CD4-positive, alpha-beta T cell (primary cell): Measurements from ENCODE around the gene MRPL51. TPM values are rescaled to one million over a fixed set of nuclear protein-coding genes. Genes with fewer than 3 reads are reported as not detected.

Experiments used
- ATAC-seq: fragments of 200-7000 bp; cut with Tn5 transposase; one replicate; pipeline ENCODE4 v1.10.0; 2022; ENCODE audit warnings: mild to moderate bottlenecking; ENCODE audit not compliant: poor library complexity
- CTCF ChIA-PET: fragments of 350-600 bp; sonication (Branson Sonifier 250); formaldehyde crosslinking; loops from one replicate; lab custom pipeline; 2021; ENCODE audit warnings: antibody characterized with exemption, inconsistent platforms; lab: Charles Lee
- POLR2A ChIA-PET: fragments of 350-600 bp; sonication (Branson Sonifier 250); formaldehyde crosslinking; loops from one replicate; lab custom pipeline; 2021; ENCODE audit warnings: antibody characterized with exemption, inconsistent platforms; lab: Charles Lee
- DNase-seq, 14 experiments: peaks; one replicate each; pipeline ENCODE4 v3.0.0-alpha.2; 2013 to 2020; ENCODE audit warnings: mixed read lengths in 2 of 14
- H3K27ac ChIP-seq, 2 donors: one replicate each; pipeline versions ENCODE4 v1.5.1 to v1.7.0; 2013; ENCODE audit warnings: low read length in 2 of 2, low read depth in 1 of 2, mild to moderate bottlenecking in 1 of 2
- H3K27me3 ChIP-seq, 2 experiments: 1 replicate in 1 of 2; 2 replicates in 1 of 2; pipeline versions ENCODE4 v1.6.1 to v1.7.0; 2013; ENCODE audit warnings: low read length in 2 of 2, control low read depth in 1 of 2, mild to moderate bottlenecking in 1 of 2, moderate library complexity in 1 of 2; ENCODE audit not compliant: insufficient read depth in 2 of 2, control insufficient read depth in 1 of 2
- H3K36me3 ChIP-seq: one replicate; pipeline ENCODE4 v1.6.1; 2013; ENCODE audit warnings: low read length, control low read depth; ENCODE audit not compliant: insufficient read depth
- H3K4me1 ChIP-seq: one replicate; pipeline ENCODE4 v1.6.1; 2013; ENCODE audit warnings: low read length, control low read depth; ENCODE audit not compliant: insufficient read depth
- H3K4me3 ChIP-seq: one replicate; pipeline ENCODE4 v1.5.1; 2013; ENCODE audit warnings: mild to moderate bottlenecking, low read length, moderate library complexity
- H3K9me3 ChIP-seq, 2 experiments: 1 replicate in 1 of 2; 2 replicates in 1 of 2; pipeline versions ENCODE4 v1.6.1 to v1.7.0; 2013; ENCODE audit warnings: low read length in 2 of 2, mild to moderate bottlenecking in 2 of 2, control low read depth in 1 of 2, moderate library complexity in 1 of 2; ENCODE audit not compliant: control insufficient read depth in 1 of 2, insufficient read depth in 1 of 2
- H3K27ac Mint-ChIP-seq: one replicate; pipeline ENCODE4 v1.8.0; 2020; ENCODE audit warnings: mixed read lengths
- H3K27me3 Mint-ChIP-seq: one replicate; pipeline ENCODE4 v1.8.0; 2021; ENCODE audit warnings: mixed read lengths
- H3K36me3 Mint-ChIP-seq: one replicate; pipeline ENCODE4 v1.8.0; 2021; ENCODE audit warnings: low read depth, mixed read lengths
- H3K4me1 Mint-ChIP-seq: one replicate; pipeline ENCODE4 v1.8.0; 2021; ENCODE audit warnings: low read depth, mixed read lengths
- H3K4me3 Mint-ChIP-seq: one replicate; pipeline ENCODE4 v1.8.0; 2020; ENCODE audit warnings: mild to moderate bottlenecking, mixed read lengths
- H3K9me3 Mint-ChIP-seq: one replicate; pipeline ENCODE4 v1.8.0; 2020; ENCODE audit warnings: mixed read lengths
- CTCF ChIP-seq: fragments of 200-600 bp; IDR thresholded peaks from one replicate; pipeline ENCODE4 v1.8.0; 2022; ENCODE audit warnings: antibody characterized with exemption, mild to moderate bottlenecking
- intact Hi-C, 2 experiments: fragments of 100-400 bp; cut with DNase I in 1 of 2; cut with micrococcal nuclease in 1 of 2; formaldehyde crosslinking; loops; one replicate each; pipeline versions ENCODE4 v1.15.1 to v1.9.0; 2023 to 2025; cut with DNase I, micrococcal nuclease
- total RNA-seq, 174 experiments: library from RNA in 2 of 174; stranded (reverse) in 2 of 174; gene quantifications; one replicate each; pipeline ENCODE4 v1.2.3 and lab custom pipeline; 2021 to 2026

The MRPL51 gene
- total RNA-seq, 2 experiments from 2014 or later: 15.1 to 16.7 TPM

GRCh38 chr12:6520186-6520585 is 27.1 kb upstream of the MRPL51 start:
- Mint-ChIP-seq H3K27ac (peak overlapping the region; percentile 31), H3K27me3 (no peaks in the 10 kb centered on the region), H3K4me1 (no peaks in the 10 kb centered on the region), H3K4me3 (no peak overlapping the region), H3K9me3 (no peaks in the 10 kb centered on the region), H3K36me3 (peaks cover 86% of the 10 kb centered on the region)
- CTCF ChIA-PET: interaction anchor here (1.1 kb wide), 1 partner anchor 18 kb away, joined by 3 read pairs; no protein-coding TSS in a partner anchor
- TF ChIP-seq CTCF: no peak
- ATAC-seq (no peak), DNase-seq (no peak)
- POLR2A ChIA-PET: interaction anchor here (0.6 kb wide), 1 partner anchor 18 kb away, joined by 3 read pairs; no protein-coding TSS in a partner anchor
- Histone ChIP-seq H3K4me1 (no peaks in the 10 kb centered on the region), H3K36me3 (peaks cover 82% of the 10 kb centered on the region), H3K4me3 (no peak overlapping the region), H3K27me3 (no peaks in the 10 kb centered on the region), H3K27ac (no peak overlapping the region), H3K9me3 (no peaks in the 10 kb centered on the region)
- intact Hi-C loops: no loop called here

GRCh38 chr12:6508087-6508486 is 15.0 kb upstream of the MRPL51 start:
- H3K36me3 ChIP-seq: peaks cover 54% of the 10 kb centered on the region
- ATAC-seq (no peak), DNase-seq (no peak)
- ChIA-PET CTCF (interaction anchor here (0.6 kb wide), 1 partner anchor 119 kb away, joined by 3 read pairs; no protein-coding TSS in a partner anchor), POLR2A (interaction anchor here (1.3 kb wide), 2 partner anchors 11 to 38 kb away, joined by 4 to 5 read pairs; partner anchors contain the start of gene VAMP1)
- H3K4me1 ChIP-seq: no peaks in the 10 kb centered on the region
- no peak overlapping the region for H3K27ac Mint-ChIP-seq
- intact Hi-C loops: no loop called here
- H3K4me3 ChIP-seq: no peak overlapping the region
- no peaks in the 10 kb centered on the region for H3K27me3 ChIP-seq
- H3K9me3 ChIP-seq: no peaks in the 10 kb centered on the region
- H3K4me1 Mint-ChIP-seq: no peaks in the 10 kb centered on the region
- H3K27ac ChIP-seq: no peak overlapping the region
- no peaks in the 10 kb centered on the region for H3K9me3 Mint-ChIP-seq
- H3K36me3 Mint-ChIP-seq: peaks cover 56% of the 10 kb centered on the region
- no peak overlapping the region for H3K4me3 Mint-ChIP-seq
- no peaks in the 10 kb centered on the region for H3K27me3 Mint-ChIP-seq
- TF ChIP-seq CTCF: no peak

- Histone ChIP-seq H3K27me3 (no peaks in the 10 kb centered on the region), H3K4me1 (no peaks in the 10 kb centered on the region), H3K9me3 (no peaks in the 10 kb centered on the region), H3K36me3 (peaks cover 49% of the 10 kb centered on the region), H3K27ac (no peak overlapping the region), H3K4me3 (no peak overlapping the region)
- Mint-ChIP-seq H3K36me3 (peaks cover 49% of the 10 kb centered on the region), H3K4me1 (no peaks in the 10 kb centered on the region), H3K4me3 (no peak overlapping the region), H3K27ac (no peak overlapping the region), H3K9me3 (no peaks in the 10 kb centered on the region), H3K27me3 (no peaks in the 10 kb centered on the region)
- ATAC-seq (no peak), DNase-seq (no peak)
- intact Hi-C loops: no loop called here
- POLR2A ChIA-PET: interaction anchor here (1.3 kb wide), 2 partner anchors 10 to 37 kb away, joined by 4 to 5 read pairs; partner anchors contain the start of gene VAMP1
- CTCF ChIA-PET: no interaction called here
- TF ChIP-seq CTCF: no peak
Observed at GRCh38 chr12:6507102-6507998, 14.3 kb upstream of the MRPL51 start.
